ENCODE data around the gene WDR74. TPM values are rescaled to one million over a fixed set of nuclear protein-coding genes. Genes with fewer than 3 reads are reported as not detected.
"Not testable (repeated sequence)": the region's sequence is repeated elsewhere in the genome, so short reads cannot be mapped to it uniquely, and the experiment has no call there.

Gene WDR74
- 161 and 175 TPM in 2 replicates for polyA plus RNA-seq (2014; cell fraction: cytosol; rRNA removed)
- 259 and 327 TPM in 2 replicates for polyA plus RNA-seq (2014; cell fraction: nucleus; rRNA removed)

GRCh38 chr11:62839050-62839945 is at the start of gene WDR74:
Gene WDR74, minus strand, starts transcription at chr11:62839590. Its CDS starts 20 bp downstream, at chr11:62839570.
- DNase-seq (ENCODE audit: low spot score) = peak; percentile 86

GRCh38 chr11:62889126-62889483 is 49.7 kb upstream of the WDR74 start:
- no peak for DNase-seq (ENCODE audit: low spot score)

- no peak for DNase-seq (ENCODE audit: low spot score)
Observed at GRCh38 chr11:62888406-62888805, 49.0 kb upstream of the WDR74 start.

GRCh38 chr11:62885137-62885750 is 45.9 kb upstream of the WDR74 start:
- DNase-seq (ENCODE audit: low spot score) = no peak

DNA sequence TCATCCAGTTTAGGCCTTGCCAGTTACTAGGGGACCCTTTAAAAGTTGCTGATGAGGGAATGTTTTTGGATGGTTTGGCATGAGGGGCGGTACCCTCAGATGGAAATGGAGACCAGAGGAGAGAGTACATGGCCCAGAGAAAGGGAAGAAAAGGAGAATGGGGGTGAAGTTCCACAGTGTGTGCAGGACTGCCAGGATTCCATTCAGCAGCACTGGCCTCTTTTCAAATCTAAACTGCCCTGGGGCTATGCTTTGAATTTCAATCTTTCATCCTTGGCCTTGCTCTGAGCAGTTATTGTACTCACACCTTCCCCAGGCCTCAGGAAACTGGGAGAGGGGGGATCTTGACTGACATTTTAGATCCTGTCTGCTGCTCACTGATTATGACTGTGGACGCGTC is 44.3 kb upstream of the WDR74 start:
- no peak for DNase-seq (ENCODE audit: low spot score)

DNA sequence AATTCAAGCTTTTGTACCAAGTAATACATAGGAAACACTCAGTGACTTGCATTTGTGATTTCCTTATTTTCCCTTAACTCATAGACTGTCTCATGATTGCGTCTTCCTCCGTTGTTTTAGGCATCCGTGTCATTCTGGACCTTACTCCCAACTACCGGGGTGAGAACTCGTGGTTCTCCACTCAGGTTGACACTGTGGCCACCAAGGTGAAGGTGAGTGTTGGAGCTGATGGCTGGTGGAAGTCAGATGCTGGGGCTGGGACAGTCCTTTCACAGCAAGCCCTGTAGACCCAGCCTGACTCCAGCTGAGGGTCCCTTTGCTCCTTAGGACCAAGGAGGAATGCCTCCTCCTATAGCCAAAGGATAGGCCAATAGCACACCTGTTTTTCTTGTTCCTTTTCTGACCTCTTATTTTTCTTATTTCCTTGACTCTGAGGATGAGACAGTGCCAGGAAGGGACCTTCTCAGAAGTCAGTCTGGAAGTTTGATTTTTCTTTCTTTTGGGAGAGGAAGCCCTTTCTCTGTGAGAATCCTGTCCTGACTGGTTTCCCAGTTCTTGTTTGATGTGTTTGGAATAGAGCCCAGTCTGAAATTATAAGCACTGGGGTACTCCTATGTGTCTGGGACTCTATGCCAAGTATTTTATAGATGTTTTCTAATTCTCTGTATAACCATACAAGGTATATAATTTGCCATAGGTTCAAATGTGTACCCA is 43.6 kb upstream of the WDR74 start:
- DNase-seq (ENCODE audit: low spot score) = no peak

DNA sequence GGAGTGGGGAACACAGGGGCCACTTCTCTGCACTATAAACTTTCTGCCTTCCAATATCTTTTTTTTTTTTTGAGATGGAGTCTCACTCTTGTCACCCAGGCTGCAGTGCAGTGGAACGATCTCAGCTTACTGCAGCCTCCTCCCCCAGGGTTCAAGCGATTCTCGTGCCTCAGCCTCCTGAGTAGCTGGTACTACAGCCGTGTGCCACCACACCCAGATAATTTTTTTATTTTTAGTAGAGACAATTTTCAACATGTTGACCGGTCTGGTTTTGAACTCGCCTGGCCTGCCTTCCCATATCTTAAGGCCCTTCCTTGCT is 43.0 kb upstream of the WDR74 start:
- DNase-seq (ENCODE audit: low spot score) = no peak

GRCh38 chr11:62881579-62882430 is 42.4 kb upstream of the WDR74 start:
- peak; percentile 81 for DNase-seq (ENCODE audit: low spot score)

DNA sequence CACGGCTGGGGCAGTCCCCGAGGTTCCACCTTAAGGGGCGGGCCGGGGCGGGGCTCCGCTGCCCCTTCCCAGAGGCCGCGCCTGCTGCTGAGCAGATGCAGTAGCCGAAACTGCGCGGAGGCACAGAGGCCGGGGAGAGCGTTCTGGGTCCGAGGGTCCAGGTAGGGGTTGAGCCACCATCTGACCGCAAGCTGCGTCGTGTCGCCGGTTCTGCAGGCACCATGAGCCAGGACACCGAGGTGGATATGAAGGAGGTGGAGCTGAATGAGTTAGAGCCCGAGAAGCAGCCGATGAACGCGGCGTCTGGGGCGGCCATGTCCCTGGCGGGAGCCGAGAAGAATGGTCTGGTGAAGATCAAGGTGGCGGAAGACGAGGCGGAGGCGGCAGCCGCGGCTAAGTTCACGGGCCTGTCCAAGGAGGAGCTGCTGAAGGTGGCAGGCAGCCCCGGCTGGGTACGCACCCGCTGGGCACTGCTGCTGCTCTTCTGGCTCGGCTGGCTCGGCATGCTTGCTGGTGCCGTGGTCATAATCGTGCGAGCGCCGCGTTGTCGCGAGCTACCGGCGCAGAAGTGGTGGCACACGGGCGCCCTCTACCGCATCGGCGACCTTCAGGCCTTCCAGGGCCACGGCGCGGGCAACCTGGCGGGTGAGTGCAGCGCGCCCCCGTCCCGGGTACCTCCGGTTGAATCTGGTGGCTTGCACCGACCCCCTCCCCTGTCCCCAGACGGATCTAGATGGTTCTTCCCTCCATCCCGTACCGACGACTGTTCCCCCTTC is 41.6 kb upstream of the WDR74 start, which contains the start of gene SLC3A2:
TSS of gene SLC3A2 (plus strand) at position 94 of the 776 bp plus-strand sequence. CDS start at position 222, 128 bp downstream.
- DNase-seq (ENCODE audit: low spot score) = peak; percentile 83

GRCh38 chr11:62880231-62880802 is 40.9 kb upstream of the WDR74 start:
- no peak for DNase-seq (ENCODE audit: low spot score)

GRCh38 chr11:62879235-62879978 is 40.0 kb upstream of the WDR74 start:
- DNase-seq (ENCODE audit: low spot score) = no peak

- no peak for DNase-seq (ENCODE audit: low spot score)
Observed at GRCh38 chr11:62876712-62877111, 37.3 kb upstream of the WDR74 start.

- no peak for DNase-seq (ENCODE audit: low spot score)
Observed at GRCh38 chr11:62875698-62876478, 36.5 kb upstream of the WDR74 start.

DNA sequence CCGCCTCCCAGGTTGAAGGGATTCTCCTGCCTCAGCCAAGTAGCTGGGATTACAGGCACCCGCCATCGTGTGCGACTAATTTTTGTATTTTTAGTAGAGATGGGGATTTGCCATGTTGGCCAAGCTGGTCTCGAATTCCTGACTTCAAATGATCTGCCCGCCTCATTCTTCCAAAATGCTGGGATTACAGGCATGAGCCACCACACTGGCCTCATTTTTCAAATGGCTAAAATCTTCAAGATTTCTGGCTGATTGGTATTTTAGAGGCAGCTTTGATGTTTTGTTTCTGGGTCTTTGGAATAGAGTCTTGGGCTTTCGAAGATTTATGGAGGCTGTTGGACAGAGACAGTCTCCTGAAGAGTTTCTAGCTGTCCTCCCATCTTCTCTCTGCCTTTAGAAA is 35.5 kb upstream of the WDR74 start:
- DNase-seq (ENCODE audit: low spot score) = no peak

GRCh38 chr11:62865635-62866034 is 26.2 kb upstream of the WDR74 start:
- DNase-seq (ENCODE audit: low spot score) = no peak

- no peak for DNase-seq (ENCODE audit: low spot score)
Observed at GRCh38 chr11:62863687-62864335, 24.4 kb upstream of the WDR74 start.

GRCh38 chr11:62861564-62862192 is 22.3 kb upstream of the WDR74 start:
- DNase-seq (ENCODE audit: low spot score) = not testable (repeated sequence)
